SK-N-SH (cell line): ENCODE measurements around the gene SH3D19. TPM values are rescaled to one million over a fixed set of nuclear protein-coding genes. Genes with fewer than 3 reads are reported as not detected.
A peak's percentile ranks its signal among the peaks of the same experiment; 100 is the strongest.

ENCODE experiments used
- CTCF ChIA-PET: fragments of 300-600, 350-600 bp; formaldehyde crosslinking; extraction: SDS; loops from one replicate; lab custom pipeline; 2021; lab: Yijun Ruan, JAX
- POLR2A ChIA-PET: fragments of 350-600 bp; sonication (Branson Sonifier 250); formaldehyde crosslinking; extraction: SDS; loops from one replicate; lab custom pipeline; 2020; ENCODE audit warnings: antibody characterized with exemption, inconsistent platforms; lab: Yijun Ruan, JAX
- DNase-seq: peaks from one replicate; pipeline ENCODE4 v3.0.0; 2012
- H2AFZ ChIP-seq: fragments of 200-600 bp; sonication (generic); 2 replicates; pipeline ENCODE4 v1.8.1; 2016; ENCODE audit warnings: antibody characterized with exemption, mild to moderate bottlenecking, low read depth
- H3F3A ChIP-seq: fragments of 200-600 bp; sonication (generic); replicated peaks from 2 replicates; pipeline ENCODE3; 2016; ENCODE audit warnings: antibody characterized with exemption, mild to moderate bottlenecking; ENCODE audit not compliant: insufficient read depth
- H3K27ac ChIP-seq, 2 experiments: fragments of 200-500 bp in 1 of 2; fragments of 200-600 bp in 1 of 2; sonication (Bioruptor generic) in 1 of 2; sonication (generic), shearing (Covaris generic) in 1 of 2; 2 replicates each; pipeline versions ENCODE4 v1.5.1 to v1.6.1; 2014 to 2016; ENCODE audit warnings: low read depth in 2 of 2, inconsistent platforms in 1 of 2, low read length in 1 of 2, mild to moderate bottlenecking in 1 of 2, mixed read lengths in 1 of 2
- H3K27me3 ChIP-seq: fragments of 200-600 bp; sonication (generic), shearing (Covaris generic); 2 replicates; pipeline ENCODE4 v1.6.1; 2016; ENCODE audit warnings: mixed run types; ENCODE audit not compliant: insufficient read depth
- H3K36me3 ChIP-seq, 2 experiments: fragments of 200-500 bp in 1 of 2; fragments of 200-600 bp in 1 of 2; sonication (Bioruptor generic) in 1 of 2; sonication (generic) in 1 of 2; replicated peaks in 1 of 2; 2 replicates each; pipeline versions ENCODE3 to v1.5.1; 2014 to 2016; ENCODE audit warnings: low read length in 1 of 2, mild to moderate bottlenecking in 1 of 2; ENCODE audit not compliant: insufficient read depth in 2 of 2, control insufficient read depth in 1 of 2
- H3K4me1 ChIP-seq, 2 experiments: fragments of 200-500 bp in 1 of 2; fragments of 200-600 bp in 1 of 2; sonication (Bioruptor generic) in 1 of 2; sonication (generic), shearing (Covaris generic) in 1 of 2; 2 replicates each; pipeline versions ENCODE4 v1.5.1 to v1.6.1; 2014 to 2016; ENCODE audit warnings: low read depth in 1 of 2, low read length in 1 of 2, mixed run types in 1 of 2; ENCODE audit not compliant: insufficient read depth in 2 of 2, control insufficient read depth in 1 of 2
- H3K4me2 ChIP-seq: fragments of 200-600 bp; sonication (generic), shearing (Covaris generic); 2 replicates; pipeline ENCODE4 v1.6.1; 2017; ENCODE audit warnings: mixed run types
- H3K4me3 ChIP-seq, 2 experiments: fragments of 200-500 bp in 1 of 2; fragments of 200-600 bp in 1 of 2; sonication (Bioruptor generic) in 1 of 2; sonication (generic), shearing (Covaris generic) in 1 of 2; 2 replicates each; pipeline versions ENCODE4 v1.5.1 to v1.8.1; 2014 to 2016; ENCODE audit warnings: low read depth in 2 of 2, inconsistent platforms in 1 of 2, low read length in 1 of 2, mild to moderate bottlenecking in 1 of 2, mixed read lengths in 1 of 2, moderate library complexity in 1 of 2
- H3K79me2 ChIP-seq: fragments of 200-600 bp; sonication (generic); 2 replicates; pipeline ENCODE4 v1.8.1; 2017; ENCODE audit warnings: mild to moderate bottlenecking; ENCODE audit not compliant: insufficient read depth
- H3K9ac ChIP-seq: fragments of 200-600 bp; sonication (generic); 2 replicates; pipeline ENCODE4 v1.6.1; 2017; ENCODE audit warnings: mixed run types
- H3K9me2 ChIP-seq: fragments of 200-600 bp; sonication (generic); 2 replicates; pipeline ENCODE4 v1.6.1; 2017; ENCODE audit warnings: mixed run types
- H3K9me3 ChIP-seq: fragments of 200-600 bp; sonication (generic); 2 replicates; pipeline ENCODE4 v1.6.1; 2017; ENCODE audit warnings: mixed run types, mild to moderate bottlenecking, moderate library complexity
- H4K20me1 ChIP-seq: fragments of 200-600 bp; sonication (generic); 2 replicates; pipeline ENCODE4 v1.6.1; 2017; ENCODE audit warnings: mild to moderate bottlenecking, mixed run types; ENCODE audit not compliant: insufficient read depth
- CHD2 ChIP-seq: fragments of 150-350 bp; IDR thresholded peaks from 2 replicates; pipeline ENCODE4 v1.6.1; 2018; ENCODE audit warnings: low read length; ENCODE audit not compliant: partially characterized antibody
- GABPA ChIP-seq: IDR thresholded peaks from 2 replicates; pipeline ENCODE4 v1.4.0; 2012; ENCODE audit warnings: low read depth, mild to moderate bottlenecking
- NFIC ChIP-seq: IDR thresholded peaks from 2 replicates; pipeline ENCODE4 v1.4.0; 2012; ENCODE audit warnings: borderline replicate concordance
- RAD21 ChIP-seq: IDR thresholded peaks from 2 replicates; pipeline ENCODE4 v1.6.1; 2012; ENCODE audit warnings: mild to moderate bottlenecking, low read length
- RCOR1 ChIP-seq: fragments of 150-350 bp; IDR thresholded peaks from 2 replicates; pipeline ENCODE4 v1.6.1; 2017; ENCODE audit warnings: antibody characterized with exemption, low read length
- RXRA ChIP-seq: IDR thresholded peaks from 2 replicates; pipeline ENCODE4 v1.4.0; 2012; ENCODE audit warnings: low read depth, mild to moderate bottlenecking, borderline replicate concordance
- SIN3A ChIP-seq: IDR thresholded peaks from 2 replicates; pipeline ENCODE4 v1.6.1; 2012; ENCODE audit warnings: low read depth, mild to moderate bottlenecking, low read length, moderate library complexity, borderline replicate concordance
- SMC3 ChIP-seq: IDR thresholded peaks from 2 replicates; pipeline ENCODE4 v1.6.1; 2012; ENCODE audit warnings: low read depth, low read length, improper control_type of control experiment
- TAF1 ChIP-seq: IDR thresholded peaks from 2 replicates; pipeline ENCODE4 v1.6.1; 2012; ENCODE audit warnings: low read depth, mild to moderate bottlenecking, low read length, moderate library complexity, borderline replicate concordance
- TCF12 ChIP-seq: IDR thresholded peaks from 2 replicates; pipeline ENCODE4 v1.4.0; 2012
- TEAD4 ChIP-seq: IDR thresholded peaks from 2 replicates; pipeline ENCODE4 v1.4.0; 2012; ENCODE audit warnings: mild to moderate bottlenecking, borderline replicate concordance; ENCODE audit not compliant: insufficient read depth
- WGBS: methylation state at CpG from one replicate; pipeline ENCODE4 v1.1.6; 2017; ENCODE audit warnings: low lambda C conversion rate; 5-methylcytosine and 5-hydroxymethylcytosine counted together
- polyA plus RNA-seq, 3 experiments: library from polyadenylated mRNA; depleted of rRNA; stranded (reverse); fragments of >200 nt; gene quantifications; 2 replicates each; pipeline ENCODE4 v1.2.3, GENCODE V29; 2012
- TF ChIP-seq, protein P1 (sequence below): fragments of 200-600 bp; sonication (generic); IDR thresholded peaks from 2 replicates; pipeline ENCODE4 v1.6.1; 2017; ENCODE audit warnings: antibody characterized with exemption, mild to moderate bottlenecking, moderate library complexity
- TF ChIP-seq, protein P2 (sequence below): IDR thresholded peaks from 2 replicates; pipeline ENCODE4; 2012
- TF ChIP-seq, protein P3 (sequence below): IDR thresholded peaks from 2 replicates; pipeline ENCODE4 v1.4.0; 2012; ENCODE audit warnings: low read depth
- TF ChIP-seq, protein P4 (sequence below): IDR thresholded peaks from 2 replicates; pipeline ENCODE4 v1.4.0; 2012; ENCODE audit warnings: low read depth, borderline replicate concordance
- TF ChIP-seq, protein P5 (sequence below): IDR thresholded peaks from 2 replicates; pipeline ENCODE4 v1.6.1; 2012; ENCODE audit warnings: mild to moderate bottlenecking, low read depth, low read length, moderate library complexity

SH3D19 gene
- polyA plus RNA-seq, 1 of the 3 experiments (the other 2 are of a cell fraction) = 7.1 TPM

DNA sequence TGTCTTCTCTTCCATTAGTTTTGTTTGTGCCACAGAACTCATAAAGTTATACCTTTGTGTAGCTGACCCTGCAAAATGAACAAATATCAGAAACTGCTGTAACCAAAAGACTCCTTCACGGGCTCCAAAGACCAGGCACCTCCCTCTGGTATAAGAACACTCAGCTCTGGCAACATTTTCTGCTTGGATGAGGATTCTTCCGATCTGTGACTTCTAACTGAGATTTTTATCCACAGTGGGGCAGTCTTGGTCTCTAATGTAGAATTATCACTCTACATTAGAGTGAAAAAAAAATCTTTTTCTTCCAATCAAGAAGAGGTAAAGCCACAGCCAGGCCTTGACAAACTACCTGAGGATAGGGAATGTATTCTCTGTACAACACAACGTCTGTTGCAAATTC is 86.9 kb downstream of the SH3D19 start:
- no peaks in the 10 kb centered on the region for H3K9me2 ChIP-seq
- peaks cover 15% of the 10 kb centered on the region for H3K79me2 ChIP-seq
- ChIA-PET CTCF (interaction anchor here (1.0 to 1.9 kb wide), 2 partner anchors 11 to 13 kb away, joined by 3 to 7 read pairs; no protein-coding TSS in a partner anchor), POLR2A (no interaction called here)
- no peak for DNase-seq
- no peaks in the 10 kb centered on the region for H4K20me1 ChIP-seq
- no peaks in the 10 kb centered on the region for H3K27me3 ChIP-seq
- peak; percentile 49 for TF ChIP-seq RAD21
- TF ChIP-seq, protein P1, sequence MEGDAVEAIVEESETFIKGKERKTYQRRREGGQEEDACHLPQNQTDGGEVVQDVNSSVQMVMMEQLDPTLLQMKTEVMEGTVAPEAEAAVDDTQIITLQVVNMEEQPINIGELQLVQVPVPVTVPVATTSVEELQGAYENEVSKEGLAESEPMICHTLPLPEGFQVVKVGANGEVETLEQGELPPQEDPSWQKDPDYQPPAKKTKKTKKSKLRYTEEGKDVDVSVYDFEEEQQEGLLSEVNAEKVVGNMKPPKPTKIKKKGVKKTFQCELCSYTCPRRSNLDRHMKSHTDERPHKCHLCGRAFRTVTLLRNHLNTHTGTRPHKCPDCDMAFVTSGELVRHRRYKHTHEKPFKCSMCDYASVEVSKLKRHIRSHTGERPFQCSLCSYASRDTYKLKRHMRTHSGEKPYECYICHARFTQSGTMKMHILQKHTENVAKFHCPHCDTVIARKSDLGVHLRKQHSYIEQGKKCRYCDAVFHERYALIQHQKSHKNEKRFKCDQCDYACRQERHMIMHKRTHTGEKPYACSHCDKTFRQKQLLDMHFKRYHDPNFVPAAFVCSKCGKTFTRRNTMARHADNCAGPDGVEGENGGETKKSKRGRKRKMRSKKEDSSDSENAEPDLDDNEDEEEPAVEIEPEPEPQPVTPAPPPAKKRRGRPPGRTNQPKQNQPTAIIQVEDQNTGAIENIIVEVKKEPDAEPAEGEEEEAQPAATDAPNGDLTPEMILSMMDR = peak; percentile 39
- TF ChIP-seq, protein P2, sequence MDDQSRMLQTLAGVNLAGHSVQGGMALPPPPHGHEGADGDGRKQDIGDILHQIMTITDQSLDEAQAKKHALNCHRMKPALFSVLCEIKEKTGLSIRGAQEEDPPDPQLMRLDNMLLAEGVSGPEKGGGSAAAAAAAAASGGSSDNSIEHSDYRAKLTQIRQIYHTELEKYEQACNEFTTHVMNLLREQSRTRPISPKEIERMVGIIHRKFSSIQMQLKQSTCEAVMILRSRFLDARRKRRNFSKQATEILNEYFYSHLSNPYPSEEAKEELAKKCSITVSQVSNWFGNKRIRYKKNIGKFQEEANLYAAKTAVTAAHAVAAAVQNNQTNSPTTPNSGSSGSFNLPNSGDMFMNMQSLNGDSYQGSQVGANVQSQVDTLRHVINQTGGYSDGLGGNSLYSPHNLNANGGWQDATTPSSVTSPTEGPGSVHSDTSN = no peak
- TF ChIP-seq RXRA = no peak
- TF ChIP-seq TEAD4 = no peak
- WGBS = 62% methylated on average over 3 of the region's 3 CpGs
- no peak overlapping the region for H3K4me3 ChIP-seq
- H3K27ac ChIP-seq = no peak overlapping the region
- H3K4me2 ChIP-seq = no peak overlapping the region
- H3K36me3 ChIP-seq = no peaks in the 10 kb centered on the region
- H3K9me3 ChIP-seq = no peaks in the 10 kb centered on the region
- H3K9ac ChIP-seq = no peak overlapping the region
- no peak overlapping the region for H2AFZ ChIP-seq
- H3K4me1 ChIP-seq = no peaks in the 10 kb centered on the region; a peak in 1 of 4 replicates
- no peaks in the 10 kb centered on the region for H3F3A ChIP-seq

DNA sequence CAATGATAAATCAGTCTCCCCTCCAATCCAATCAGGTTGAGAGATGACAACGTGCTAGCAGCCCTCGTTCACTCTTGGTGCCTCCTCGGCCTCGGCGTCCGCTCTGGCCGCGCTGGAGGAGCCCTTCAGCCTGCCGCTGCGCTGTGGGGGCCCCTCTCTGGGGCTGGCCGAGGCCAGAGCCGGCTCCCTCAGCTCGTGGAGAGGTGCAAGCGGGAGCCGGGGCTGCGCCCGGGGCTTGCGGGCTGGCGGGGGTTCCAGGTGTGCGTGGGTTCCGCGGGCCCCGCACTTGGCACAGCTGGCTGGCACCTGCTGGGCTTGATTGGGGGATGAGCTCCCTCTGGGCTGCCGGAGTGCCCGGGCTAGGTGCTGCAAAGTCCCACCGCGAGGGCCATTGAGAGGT is 89.4 kb downstream of the SH3D19 start:
- H3F3A ChIP-seq = no peaks in the 10 kb centered on the region
- no peak overlapping the region for H3K27ac ChIP-seq
- ChIA-PET CTCF (interaction anchor here (0.5 to 1.2 kb wide), 5 partner anchors 8 to 489 kb away, joined by 3 read pairs; no protein-coding TSS in a partner anchor), POLR2A (no interaction called here)
- no peaks in the 10 kb centered on the region for H3K9me3 ChIP-seq
- H3K4me2 ChIP-seq = no peak overlapping the region
- H3K27me3 ChIP-seq = no peaks in the 10 kb centered on the region
- H3K79me2 ChIP-seq = peaks cover 8% of the 10 kb centered on the region; the same call in 1 of the 2 replicates
- no peak for DNase-seq
- 99% methylated on average over 15 of the region's 27 CpGs for WGBS
- no peak overlapping the region for H2AFZ ChIP-seq
- no peak overlapping the region for H3K9ac ChIP-seq
- H3K9me2 ChIP-seq = no peaks in the 10 kb centered on the region
- no peaks in the 10 kb centered on the region for H3K4me1 ChIP-seq
- H4K20me1 ChIP-seq = no peaks in the 10 kb centered on the region
- no peak overlapping the region for H3K4me3 ChIP-seq
- H3K36me3 ChIP-seq = no peaks in the 10 kb centered on the region
- TF ChIP-seq TAF1 = no peak
- no peak for TF ChIP-seq RCOR1
- TF ChIP-seq GABPA = no peak
- TF ChIP-seq, protein P3, sequence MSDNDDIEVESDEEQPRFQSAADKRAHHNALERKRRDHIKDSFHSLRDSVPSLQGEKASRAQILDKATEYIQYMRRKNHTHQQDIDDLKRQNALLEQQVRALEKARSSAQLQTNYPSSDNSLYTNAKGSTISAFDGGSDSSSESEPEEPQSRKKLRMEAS = no peak
- TF ChIP-seq, protein P4, sequence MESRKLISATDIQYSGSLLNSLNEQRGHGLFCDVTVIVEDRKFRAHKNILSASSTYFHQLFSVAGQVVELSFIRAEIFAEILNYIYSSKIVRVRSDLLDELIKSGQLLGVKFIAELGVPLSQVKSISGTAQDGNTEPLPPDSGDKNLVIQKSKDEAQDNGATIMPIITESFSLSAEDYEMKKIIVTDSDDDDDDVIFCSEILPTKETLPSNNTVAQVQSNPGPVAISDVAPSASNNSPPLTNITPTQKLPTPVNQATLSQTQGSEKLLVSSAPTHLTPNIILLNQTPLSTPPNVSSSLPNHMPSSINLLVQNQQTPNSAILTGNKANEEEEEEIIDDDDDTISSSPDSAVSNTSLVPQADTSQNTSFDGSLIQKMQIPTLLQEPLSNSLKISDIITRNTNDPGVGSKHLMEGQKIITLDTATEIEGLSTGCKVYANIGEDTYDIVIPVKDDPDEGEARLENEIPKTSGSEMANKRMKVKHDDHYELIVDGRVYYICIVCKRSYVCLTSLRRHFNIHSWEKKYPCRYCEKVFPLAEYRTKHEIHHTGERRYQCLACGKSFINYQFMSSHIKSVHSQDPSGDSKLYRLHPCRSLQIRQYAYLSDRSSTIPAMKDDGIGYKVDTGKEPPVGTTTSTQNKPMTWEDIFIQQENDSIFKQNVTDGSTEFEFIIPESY = no peak
- TF ChIP-seq SMC3 = no peak
- TF ChIP-seq, protein P5, sequence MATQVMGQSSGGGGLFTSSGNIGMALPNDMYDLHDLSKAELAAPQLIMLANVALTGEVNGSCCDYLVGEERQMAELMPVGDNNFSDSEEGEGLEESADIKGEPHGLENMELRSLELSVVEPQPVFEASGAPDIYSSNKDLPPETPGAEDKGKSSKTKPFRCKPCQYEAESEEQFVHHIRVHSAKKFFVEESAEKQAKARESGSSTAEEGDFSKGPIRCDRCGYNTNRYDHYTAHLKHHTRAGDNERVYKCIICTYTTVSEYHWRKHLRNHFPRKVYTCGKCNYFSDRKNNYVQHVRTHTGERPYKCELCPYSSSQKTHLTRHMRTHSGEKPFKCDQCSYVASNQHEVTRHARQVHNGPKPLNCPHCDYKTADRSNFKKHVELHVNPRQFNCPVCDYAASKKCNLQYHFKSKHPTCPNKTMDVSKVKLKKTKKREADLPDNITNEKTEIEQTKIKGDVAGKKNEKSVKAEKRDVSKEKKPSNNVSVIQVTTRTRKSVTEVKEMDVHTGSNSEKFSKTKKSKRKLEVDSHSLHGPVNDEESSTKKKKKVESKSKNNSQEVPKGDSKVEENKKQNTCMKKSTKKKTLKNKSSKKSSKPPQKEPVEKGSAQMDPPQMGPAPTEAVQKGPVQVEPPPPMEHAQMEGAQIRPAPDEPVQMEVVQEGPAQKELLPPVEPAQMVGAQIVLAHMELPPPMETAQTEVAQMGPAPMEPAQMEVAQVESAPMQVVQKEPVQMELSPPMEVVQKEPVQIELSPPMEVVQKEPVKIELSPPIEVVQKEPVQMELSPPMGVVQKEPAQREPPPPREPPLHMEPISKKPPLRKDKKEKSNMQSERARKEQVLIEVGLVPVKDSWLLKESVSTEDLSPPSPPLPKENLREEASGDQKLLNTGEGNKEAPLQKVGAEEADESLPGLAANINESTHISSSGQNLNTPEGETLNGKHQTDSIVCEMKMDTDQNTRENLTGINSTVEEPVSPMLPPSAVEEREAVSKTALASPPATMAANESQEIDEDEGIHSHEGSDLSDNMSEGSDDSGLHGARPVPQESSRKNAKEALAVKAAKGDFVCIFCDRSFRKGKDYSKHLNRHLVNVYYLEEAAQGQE = no peak
- no peak for TF ChIP-seq TEAD4
- no peak for TF ChIP-seq SIN3A
- TF ChIP-seq CHD2 = no peak
- TF ChIP-seq, protein P1 = no peak
- no peak for TF ChIP-seq NFIC
- TF ChIP-seq TCF12 = no peak
